K562 treated with DMSO at 1 percent for 24 hours (cell line): ENCODE results near the gene WRNIP1. TPM values are rescaled to one million over a fixed set of nuclear protein-coding genes. Genes with fewer than 3 reads are reported as not detected.

Experiments used
- total RNA-seq: library from RNA; unstranded; fragments of 300-600 nt; gene quantifications from 2 replicates; pipeline ENCODE4 v1.2.3, GENCODE V29; 2022; ENCODE audit warnings: low read depth; ENCODE audit not compliant: insufficient read depth

Gene WRNIP1
- 71.9 and 73.4 TPM in 2 replicates for total RNA-seq

GRCh38 chr6:2765166-2765895 is at the start of gene WRNIP1:
Gene WRNIP1 (plus strand): TSS chr6:2765393. CDS start chr6:2765623, 230 bp downstream.

GRCh38 chr6:2750832-2751231 is 14.4 kb upstream of the WRNIP1 start, which contains the start of gene MYLK4:
Gene MYLK4 (minus strand): TSS chr6:2750922. CDS start chr6:2749294, 1,628 bp downstream.

Other genes starting within 250 kb of the WRNIP1 start
- gene MYLK4, start 14.5 kb upstream of the WRNIP1 start, total RNA-seq, result 0.23 and 0.39 TPM in 2 replicates
- gene SERPINB1, start 76.5 kb downstream of the WRNIP1 start, total RNA-seq, result 60.4 and 72.9 TPM in 2 replicates
- 23.6 and 24.0 TPM in 2 replicates for gene SERPINB9, start 137.9 kb downstream of the WRNIP1 start, total RNA-seq
- 245 and 250 TPM in 2 replicates for gene SERPINB6, start 206.2 kb downstream of the WRNIP1 start, total RNA-seq
- 222 and 225 TPM in 2 replicates for gene NQO2, start 234.5 kb downstream of the WRNIP1 start, total RNA-seq